WI38 (cell line): Measurements from ENCODE around the gene PHF19.

Experiments used
- H3K4me3 ChIP-seq: 2 replicates; pipeline ENCODE4 v1.5.1; 2011; ENCODE audit warnings: low read depth, mild to moderate bottlenecking, control low read depth, low read length
- CTCF ChIP-seq: IDR thresholded peaks from 2 replicates; pipeline ENCODE4 v1.5.1; 2012; ENCODE audit warnings: low read depth, mild to moderate bottlenecking, control low read depth, low read length

The PHF19 gene

GRCh38 chr9:120837921-120838320, 39.1 kb downstream of the PHF19 start:
- TF ChIP-seq CTCF = no peak
- H3K4me3 ChIP-seq = no peak overlapping the region

- no peak for TF ChIP-seq CTCF
- H3K4me3 ChIP-seq = no peak overlapping the region
These were observed 43.7 kb downstream of the PHF19 start for GRCh38 chr9:120833325-120833724.

- no peak overlapping the region for H3K4me3 ChIP-seq
- no peak for TF ChIP-seq CTCF
These were observed 44.2 kb downstream of the PHF19 start for GRCh38 chr9:120832807-120833206.

- no peak for TF ChIP-seq CTCF
These were observed 46.1 kb downstream of the PHF19 start for GRCh38 chr9:120830865-120831264.

GRCh38 chr9:120830151-120830550, 46.8 kb downstream of the PHF19 start:
- H3K4me3 ChIP-seq = no peak overlapping the region
- TF ChIP-seq CTCF = no peak

More at GRCh38 chr9:120830865-120831264, 46.1 kb downstream of the PHF19 start:
- no peak overlapping the region for H3K4me3 ChIP-seq

- no peak overlapping the region for H3K4me3 ChIP-seq
- TF ChIP-seq CTCF = no peak
These were observed 47.3 kb downstream of the PHF19 start for GRCh38 chr9:120829650-120830049.

GRCh38 chr9:120820095-120820494, 56.9 kb downstream of the PHF19 start:
- no peak overlapping the region for H3K4me3 ChIP-seq
- no peak for TF ChIP-seq CTCF
